A549 (cell line): ENCODE data around the gene NDUFV2.

Source experiments
- JUNB ChIP-seq: fragments of >200 bp; sonication (Bioruptor Twin); formaldehyde crosslinking; IDR thresholded peaks from 2 replicates; pipeline ENCODE4 v1.6.1; 2016
- NR3C1 ChIP-seq: fragments of >200 bp; sonication (Bioruptor Twin); formaldehyde crosslinking; IDR thresholded peaks from 3 replicates; pipeline ENCODE4 v1.6.1; 2017
- SREBF2 ChIP-seq: fragments of 450-650 bp; IDR thresholded peaks from 2 replicates; pipeline ENCODE4 v1.6.1; 2014; ENCODE audit warnings: mild to moderate bottlenecking, moderate library complexity
- TF ChIP-seq, protein P1 (sequence below): fragments of >200 bp; sonication (Bioruptor Twin); formaldehyde crosslinking; IDR thresholded peaks from 3 replicates; pipeline ENCODE4 v1.5.1; 2016
- TF ChIP-seq, protein P2 (sequence below): fragments of 450-650 bp; IDR thresholded peaks from 2 replicates; pipeline ENCODE4 v1.6.1; 2014; ENCODE audit warnings: antibody characterized with exemption
- TF ChIP-seq, protein P3 (sequence below): fragments of >200 bp; sonication (Bioruptor Twin); formaldehyde crosslinking; IDR thresholded peaks from 2 replicates; pipeline ENCODE4 v1.6.1; 2016

DNA sequence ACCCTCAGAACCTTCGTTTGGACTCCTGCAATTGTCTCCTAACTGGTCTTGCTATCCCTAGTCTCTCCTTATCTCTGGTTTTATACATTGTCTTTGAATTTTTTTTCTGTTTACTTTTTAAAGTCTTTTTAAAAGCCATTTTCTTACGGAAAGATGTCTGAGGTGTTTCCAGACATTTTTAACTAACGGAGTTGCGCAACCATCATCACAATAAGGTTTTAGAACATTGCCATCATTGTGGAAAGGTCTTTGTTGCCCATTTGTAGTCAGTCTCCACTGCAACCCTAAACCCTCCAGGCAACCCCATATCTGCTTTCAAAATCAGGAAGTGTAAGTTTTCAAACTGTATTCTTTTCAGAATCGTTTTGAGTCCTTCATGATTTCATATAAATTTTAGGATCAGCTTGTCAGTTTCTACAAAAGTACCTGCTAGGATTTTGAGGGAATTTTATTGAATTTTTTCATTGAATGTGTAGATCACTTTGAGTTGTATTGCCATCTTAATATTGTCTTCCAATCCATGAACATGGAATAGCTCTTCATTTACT, 80.4 kb downstream of the NDUFV2 start:
- TF ChIP-seq, protein P1, sequence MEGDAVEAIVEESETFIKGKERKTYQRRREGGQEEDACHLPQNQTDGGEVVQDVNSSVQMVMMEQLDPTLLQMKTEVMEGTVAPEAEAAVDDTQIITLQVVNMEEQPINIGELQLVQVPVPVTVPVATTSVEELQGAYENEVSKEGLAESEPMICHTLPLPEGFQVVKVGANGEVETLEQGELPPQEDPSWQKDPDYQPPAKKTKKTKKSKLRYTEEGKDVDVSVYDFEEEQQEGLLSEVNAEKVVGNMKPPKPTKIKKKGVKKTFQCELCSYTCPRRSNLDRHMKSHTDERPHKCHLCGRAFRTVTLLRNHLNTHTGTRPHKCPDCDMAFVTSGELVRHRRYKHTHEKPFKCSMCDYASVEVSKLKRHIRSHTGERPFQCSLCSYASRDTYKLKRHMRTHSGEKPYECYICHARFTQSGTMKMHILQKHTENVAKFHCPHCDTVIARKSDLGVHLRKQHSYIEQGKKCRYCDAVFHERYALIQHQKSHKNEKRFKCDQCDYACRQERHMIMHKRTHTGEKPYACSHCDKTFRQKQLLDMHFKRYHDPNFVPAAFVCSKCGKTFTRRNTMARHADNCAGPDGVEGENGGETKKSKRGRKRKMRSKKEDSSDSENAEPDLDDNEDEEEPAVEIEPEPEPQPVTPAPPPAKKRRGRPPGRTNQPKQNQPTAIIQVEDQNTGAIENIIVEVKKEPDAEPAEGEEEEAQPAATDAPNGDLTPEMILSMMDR = no peak
- TF ChIP-seq SREBF2 (no peak), NR3C1 (no peak), JUNB (no peak)
- TF ChIP-seq, protein P2, sequence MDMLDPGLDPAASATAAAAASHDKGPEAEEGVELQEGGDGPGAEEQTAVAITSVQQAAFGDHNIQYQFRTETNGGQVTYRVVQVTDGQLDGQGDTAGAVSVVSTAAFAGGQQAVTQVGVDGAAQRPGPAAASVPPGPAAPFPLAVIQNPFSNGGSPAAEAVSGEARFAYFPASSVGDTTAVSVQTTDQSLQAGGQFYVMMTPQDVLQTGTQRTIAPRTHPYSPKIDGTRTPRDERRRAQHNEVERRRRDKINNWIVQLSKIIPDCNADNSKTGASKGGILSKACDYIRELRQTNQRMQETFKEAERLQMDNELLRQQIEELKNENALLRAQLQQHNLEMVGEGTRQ = no peak
- TF ChIP-seq, protein P3, sequence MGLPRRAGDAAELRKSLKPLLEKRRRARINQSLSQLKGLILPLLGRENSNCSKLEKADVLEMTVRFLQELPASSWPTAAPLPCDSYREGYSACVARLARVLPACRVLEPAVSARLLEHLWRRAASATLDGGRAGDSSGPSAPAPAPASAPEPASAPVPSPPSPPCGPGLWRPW = no peak
